Stimulated activated CD8-positive, alpha-beta memory T cell treated with anti-CD3 and anti-CD28 coated beads, Interleukin-2, amount 100 ng/mL, for 48 hours (primary cell): ENCODE results near the gene DLK1.

Experiments used
- DNase-seq, 2 donors: peaks; one replicate each; pipeline ENCODE4 v3.0.0-alpha.2; 2020; ENCODE audit warnings: low read depth in 2 of 2

The DLK1 gene

DNA sequence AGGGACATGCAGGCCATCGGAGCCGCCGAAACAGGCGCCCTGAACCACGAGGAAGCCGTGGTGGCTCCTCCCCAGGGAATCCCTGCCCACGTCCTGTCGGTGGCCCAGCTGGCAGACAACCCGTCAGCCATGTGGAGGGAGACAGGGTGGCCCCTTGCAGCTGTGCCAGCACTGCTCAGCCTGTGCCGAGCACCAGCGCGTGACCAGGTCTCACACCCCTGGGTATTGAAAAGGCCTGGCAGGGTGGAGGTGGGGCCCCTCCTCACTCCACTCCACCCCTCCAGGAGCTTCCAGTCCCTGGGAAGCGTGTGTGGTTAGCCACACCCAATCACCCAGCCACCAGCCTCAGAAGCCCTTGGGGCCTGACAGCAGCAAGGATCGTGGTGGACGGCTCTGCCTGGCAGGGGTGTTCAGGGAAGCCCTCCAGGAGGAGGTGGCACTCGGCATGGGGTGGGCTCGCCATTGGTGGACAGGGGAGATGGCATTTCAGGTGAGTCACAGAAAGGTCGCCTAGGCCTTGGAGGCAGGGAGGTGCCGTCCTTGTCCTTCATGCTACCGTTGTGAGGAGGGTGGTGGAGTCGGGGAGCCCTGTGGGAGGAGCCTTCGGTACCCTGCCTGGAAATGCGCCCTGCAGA, 12.3 kb upstream of the DLK1 start:
- no peak for DNase-seq

DNA sequence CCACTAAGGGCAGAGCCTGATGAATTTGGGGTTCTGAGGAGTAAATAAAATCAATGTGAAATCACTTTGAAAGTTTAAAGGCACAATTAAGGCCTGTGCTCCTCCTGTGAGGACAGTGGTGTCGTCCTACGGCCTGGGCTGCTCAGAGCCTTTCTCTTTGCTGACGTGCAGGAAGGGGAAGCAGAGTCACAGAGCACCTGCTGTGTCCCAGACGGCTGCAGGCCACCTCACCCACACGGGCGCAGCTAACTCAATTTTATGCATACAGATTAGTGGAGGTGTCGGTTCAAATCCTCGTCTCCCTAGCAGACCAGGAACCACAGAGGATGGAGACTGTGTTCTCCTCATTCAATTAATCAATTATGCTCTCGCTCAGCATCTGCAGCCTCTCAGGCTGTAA, 11.4 kb upstream of the DLK1 start:
- DNase-seq = no peak

DNA sequence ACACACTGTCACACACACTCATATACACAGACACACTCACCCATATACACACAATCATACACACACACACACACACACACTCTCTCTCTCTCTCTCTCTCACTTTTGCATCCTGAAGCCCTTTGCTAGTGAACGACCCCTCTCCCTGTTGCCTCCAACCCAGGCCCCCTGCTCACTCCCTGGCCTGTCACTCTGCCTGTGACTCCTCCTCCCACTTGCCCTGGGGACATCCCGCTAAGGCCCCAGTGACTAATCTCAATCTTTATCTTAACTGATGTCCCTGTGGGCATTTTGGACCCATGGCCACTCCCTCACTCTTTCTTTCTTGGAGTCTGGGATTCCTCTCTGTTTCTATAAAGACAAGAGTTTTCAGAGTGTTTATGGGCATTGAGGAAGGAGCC, 10.9 kb upstream of the DLK1 start:
- DNase-seq = no peak

DNA sequence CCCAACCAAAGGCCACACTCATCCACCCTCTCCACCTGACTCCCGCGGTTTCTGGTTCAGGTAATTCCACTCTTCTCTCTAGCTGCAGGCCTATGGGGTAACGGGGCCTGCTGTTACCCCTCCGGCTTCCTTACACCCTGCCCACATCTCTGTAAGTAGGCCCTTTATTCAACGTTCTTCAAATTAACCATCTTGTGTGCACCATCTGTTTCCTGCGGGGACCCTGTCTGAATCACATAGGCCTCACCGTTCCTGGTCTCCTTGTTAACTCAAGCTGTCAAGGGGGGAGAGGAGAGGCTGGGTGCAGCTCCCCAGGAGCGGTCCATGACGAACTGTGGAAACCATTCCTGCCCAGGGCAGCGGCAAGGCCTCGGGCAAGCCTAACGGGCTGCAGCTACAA, 9.3 kb upstream of the DLK1 start:
- no peak for DNase-seq

DNA sequence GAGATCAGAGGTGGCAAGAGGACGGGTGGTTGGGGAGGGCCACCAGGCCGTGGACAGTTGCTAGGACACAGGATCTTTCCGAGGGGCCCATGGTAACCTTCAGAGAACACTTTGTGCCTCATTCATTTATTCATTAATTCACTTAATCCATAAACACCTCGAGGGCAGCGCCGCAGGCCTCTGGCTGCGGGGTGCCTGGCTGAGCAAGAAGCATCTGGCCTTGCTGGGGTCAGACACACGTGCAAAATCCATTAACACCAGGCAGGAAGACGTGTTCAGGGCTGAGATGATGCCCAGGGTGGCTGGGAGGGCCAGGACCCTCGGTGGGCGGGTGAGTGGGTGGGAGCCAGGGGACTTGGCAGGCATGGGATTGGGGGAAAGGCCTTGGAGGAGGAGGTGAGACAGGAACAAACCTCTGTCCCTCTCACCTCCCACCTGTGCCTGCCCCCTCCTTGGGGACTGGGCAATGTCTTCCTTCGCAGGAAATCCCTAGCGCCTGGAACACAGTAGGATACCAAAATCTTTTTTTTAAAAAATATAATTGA, 6.6 kb upstream of the DLK1 start:
- DNase-seq = no peak

DNA sequence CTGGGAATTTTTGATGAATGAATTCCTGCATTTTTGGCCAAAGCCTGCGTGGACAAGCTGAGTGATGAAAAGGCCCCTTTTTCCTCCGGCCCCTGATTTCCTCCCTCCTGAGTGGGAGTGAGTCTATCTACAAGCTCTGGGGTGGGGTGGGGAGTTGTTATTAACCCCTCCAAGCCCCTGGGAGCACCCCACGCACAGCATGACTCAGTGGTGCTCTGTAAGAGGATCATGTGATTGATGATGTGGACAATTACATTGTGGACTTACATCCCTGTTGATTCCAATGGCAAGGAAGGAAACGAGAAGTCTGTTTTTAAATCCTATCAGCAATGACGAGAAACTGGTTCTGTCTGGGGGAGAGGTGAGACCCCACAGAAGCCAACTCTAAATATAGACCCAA, 5.1 kb upstream of the DLK1 start:
- DNase-seq = no peak

DNA sequence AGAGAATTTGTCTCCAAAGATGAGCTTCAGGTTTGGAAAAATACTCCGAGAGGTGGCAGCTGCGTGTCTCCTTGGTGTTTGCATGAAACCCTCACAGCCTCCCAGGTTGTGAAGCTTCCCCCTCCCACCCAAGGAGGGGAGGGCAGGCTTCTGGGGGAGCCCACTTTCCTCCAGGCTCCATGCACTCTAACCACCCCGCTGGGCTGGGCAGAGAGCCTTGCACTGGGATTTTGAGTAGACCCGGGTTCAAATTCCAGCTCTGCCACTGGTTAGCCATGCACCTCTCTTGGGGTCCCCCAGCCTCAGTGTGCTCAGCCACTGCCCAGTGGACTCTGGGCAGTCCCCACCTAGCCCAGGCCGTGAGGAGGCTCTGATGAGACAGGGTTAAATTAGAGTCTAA, 4.3 kb upstream of the DLK1 start:
- DNase-seq = no peak

DNA sequence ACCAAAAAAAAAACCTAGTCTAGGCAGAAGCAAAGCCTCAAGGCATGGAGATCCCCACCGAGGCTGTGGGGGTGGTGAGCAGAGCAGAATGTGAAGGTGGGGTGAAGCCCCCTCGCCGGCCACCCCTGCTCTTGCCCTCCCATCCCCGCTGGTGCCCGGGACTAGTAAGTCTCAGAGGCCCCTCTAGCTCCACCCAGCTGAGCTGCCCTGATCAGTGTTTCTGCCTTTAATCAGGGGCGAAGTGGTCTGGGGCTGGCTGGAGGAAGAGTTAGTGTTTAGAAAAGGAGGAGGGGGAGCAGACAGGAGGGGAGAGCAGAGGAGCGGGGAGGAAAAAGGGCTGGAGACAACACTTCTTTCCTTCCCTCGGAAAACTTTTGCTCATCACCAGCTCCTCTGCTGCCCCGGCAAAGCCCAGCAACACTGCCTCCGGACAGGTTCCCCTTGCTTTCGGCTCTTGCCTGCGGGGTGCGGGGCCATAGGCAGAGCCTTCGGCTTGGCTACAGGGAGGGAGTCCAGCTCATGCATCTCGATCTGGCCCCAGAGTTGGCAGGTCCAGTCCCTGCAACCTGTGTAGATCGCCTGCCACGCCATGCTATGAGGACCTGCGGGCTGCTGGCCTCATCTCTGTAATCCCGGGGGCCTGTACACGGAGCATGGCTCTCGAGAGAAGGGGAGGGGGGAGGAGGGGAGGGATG, 3.4 kb upstream of the DLK1 start:
- DNase-seq = no peak

DNA sequence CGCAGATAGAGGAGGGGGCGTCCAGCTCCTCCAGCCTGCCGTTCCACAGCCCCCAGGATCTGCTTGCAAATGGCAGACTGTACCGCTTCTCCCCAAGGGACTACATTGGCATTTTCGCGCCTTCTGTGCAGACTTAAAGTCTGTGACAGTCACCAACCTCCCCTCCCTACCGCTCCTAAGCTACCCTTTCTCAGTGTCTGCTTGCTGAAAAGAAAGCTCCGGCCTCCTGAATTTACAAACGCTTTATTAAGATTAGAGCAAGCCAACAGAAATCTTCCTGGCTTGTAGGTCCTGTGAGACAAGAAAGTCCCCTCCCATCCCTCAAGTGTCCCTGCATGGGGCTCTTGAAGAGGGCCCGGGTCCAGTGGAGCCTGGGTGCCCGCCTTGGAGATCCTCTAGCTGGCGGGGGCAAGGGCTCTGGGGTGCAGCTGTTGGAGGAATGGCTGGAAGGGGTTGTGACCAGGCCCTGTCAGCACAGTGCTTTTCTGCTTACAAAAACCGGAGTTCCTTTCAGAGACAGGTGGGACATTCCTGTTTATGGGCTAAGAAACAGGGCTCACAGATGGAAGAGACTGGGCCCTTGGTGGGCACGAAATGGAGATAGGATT, 2.8 kb upstream of the DLK1 start:
- no peak for DNase-seq

DNA sequence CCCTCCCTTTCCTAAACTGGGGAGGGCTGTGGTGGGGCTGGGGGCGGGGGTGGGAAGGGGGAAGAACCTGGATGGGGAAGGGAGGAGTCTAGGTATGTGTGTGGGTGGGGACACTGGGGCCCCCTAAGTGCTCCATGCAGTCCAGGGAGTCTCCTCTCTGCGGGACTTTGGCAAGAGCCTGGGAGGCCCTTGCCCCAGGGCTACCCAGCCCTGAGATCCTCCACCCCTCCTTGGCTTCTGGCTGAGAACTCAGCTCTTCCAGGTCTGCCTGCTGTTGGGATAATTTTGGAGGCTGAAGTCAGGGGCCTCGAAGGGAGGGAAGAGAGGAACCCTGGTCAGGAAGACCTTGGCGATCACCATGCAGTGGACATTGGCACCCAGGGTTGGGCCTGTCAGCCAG, 2.2 kb upstream of the DLK1 start:
- DNase-seq = no peak

DNA sequence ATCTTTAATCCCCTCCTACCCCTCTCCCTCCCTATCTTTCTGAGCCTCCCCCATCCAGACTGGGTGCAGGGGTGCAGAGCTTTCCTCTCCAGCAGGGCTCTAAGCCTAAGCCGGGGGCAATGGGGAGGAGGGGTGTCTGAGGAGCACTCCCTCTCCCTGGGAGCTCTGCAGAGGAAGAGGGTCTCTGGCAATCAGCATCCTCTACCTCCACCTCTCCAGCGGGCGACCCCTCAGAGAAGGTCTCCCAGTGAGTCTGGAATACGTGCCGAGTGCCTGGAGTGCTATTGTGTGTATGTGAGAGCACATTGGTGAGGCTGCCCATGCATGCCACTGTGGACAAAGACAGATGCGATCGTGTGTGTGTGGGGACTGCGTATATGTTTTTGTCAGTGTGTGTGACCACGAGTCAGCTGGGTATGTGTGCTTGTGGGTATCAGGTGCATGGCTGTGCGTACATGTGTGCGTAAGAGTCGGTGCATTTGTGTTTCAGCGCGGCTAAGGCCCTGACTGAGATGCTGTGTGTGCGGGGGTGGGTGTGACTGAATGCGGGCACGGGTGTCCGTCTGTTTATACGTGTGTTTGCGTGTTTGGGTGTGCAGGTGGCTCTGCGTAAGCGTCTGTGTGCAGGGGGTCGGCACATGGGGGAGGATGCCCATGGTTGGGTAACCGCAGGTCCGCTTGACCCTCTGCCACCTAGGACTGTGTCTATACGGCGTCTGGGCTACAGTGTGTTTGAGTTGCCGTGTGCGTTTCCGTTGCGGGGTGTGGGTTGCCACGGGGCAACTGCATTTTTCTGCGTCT, 905 bp upstream of the DLK1 start:
- DNase-seq = no peak

DNA sequence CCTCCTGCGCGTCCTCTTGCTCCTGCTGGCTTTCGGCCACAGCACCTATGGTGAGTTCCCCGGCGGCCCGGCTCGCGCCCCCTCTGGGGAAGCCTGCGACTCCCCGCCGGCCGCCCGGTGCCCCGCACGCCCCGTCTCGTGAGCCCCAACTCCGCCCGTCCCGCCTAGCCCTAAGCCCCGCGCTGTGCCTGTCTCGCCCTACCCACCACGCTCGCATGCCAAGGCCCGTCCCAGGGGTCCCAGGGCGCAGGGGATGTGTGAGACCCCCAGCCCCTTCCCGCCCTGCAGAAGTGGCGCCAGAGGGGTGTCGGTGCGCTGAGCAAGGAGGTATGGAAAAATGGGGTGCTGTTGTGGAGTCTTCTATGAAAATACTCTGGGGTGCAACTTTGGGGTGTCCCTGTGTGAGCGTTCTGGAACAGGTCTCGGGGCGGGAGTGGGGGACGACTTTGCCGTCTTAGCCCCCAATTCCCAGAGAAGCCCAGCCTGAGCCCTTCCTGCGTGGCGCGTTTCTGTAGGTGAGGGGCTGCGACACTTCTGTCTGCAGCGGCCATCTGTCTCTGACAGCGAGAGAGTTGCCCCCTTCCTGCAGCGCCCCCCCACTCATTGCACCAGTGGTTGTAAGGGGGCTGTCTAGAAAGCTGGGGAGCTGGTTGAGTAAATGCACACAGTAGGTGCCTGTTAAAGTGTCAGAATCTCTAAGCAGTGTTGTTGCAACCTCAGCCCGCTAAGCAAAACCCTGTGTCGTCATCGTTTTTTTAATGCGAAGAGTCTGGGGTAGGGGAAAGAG, 587 bp downstream of the DLK1 start:
- no peak for DNase-seq

DNA sequence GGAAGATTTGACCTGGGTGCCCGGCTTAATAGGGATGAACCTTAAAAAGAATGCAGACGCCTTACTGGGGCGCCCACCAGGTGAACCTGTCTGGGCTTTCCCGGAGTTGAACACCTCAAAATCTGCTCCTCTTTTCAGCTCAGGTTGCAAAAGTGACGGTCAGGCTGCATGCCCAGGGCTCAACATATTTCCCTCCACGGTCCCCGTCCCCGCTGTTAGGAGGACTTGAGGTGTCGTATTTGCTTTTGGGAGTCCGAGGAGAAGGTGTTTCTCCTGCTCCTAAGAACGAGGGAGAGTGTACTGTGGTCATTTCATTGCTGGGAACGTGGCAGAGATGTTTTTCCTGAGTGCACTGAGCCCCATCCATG, 1.2 kb downstream of the DLK1 start:
- DNase-seq = no peak

DNA sequence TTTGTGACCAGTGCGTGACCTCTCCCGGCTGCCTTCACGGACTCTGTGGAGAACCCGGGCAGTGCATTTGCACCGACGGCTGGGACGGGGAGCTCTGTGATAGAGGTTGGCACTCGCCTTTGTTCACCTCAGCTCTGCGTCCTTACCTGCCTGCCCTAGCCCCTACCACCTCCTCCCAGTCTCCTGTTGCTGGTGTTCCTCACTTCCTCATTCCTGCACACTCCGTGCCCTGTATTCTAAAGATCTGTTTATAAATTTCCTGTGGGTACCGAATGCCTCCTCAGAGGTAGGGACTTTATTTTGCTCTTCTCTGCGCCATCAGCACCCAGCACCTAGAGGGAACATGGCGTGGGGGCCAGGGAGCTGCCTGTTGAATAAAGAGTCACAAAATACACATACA, 2.3 kb downstream of the DLK1 start:
- DNase-seq = no peak

DNA sequence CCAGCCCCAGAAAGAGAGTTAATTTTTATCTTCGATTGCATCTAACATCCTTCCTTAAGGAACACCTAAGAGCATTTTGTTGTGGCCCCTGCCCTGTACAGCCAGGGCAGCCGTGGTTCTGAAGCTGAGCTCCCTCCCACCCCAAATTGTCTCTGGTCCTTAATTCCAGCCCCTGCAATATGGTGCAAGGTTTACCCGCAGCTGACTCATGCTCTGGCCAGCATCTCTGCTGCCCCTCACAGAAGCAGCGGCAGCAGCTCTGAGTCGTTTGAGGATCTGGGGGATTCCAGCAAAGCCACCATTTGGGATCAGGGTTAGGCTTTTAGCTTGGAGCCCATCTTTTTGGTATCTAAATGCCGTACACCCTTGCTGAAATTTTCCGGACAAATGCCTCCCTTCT, 3.3 kb downstream of the DLK1 start:
- no peak for DNase-seq

DNA sequence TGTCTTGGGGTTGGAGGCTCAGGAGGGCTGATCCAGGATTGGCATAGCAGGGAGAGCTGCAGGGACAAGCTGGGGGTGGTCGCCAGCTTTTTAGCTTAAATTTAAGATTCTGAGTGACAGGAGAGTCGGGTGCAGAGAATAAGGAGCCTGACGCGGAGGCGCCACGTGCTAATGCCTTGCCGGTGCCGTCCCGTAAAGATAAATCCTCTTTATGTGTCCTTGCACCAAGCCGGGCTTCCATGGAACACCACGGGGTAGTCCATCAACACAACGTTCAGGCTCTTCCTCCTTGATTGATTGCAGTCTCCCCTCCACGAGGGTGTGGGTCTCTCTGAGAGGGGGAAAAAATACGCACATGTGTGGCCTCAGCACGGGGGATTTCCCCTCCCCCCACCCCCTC, 3.9 kb downstream of the DLK1 start:
- DNase-seq = no peak

DNA sequence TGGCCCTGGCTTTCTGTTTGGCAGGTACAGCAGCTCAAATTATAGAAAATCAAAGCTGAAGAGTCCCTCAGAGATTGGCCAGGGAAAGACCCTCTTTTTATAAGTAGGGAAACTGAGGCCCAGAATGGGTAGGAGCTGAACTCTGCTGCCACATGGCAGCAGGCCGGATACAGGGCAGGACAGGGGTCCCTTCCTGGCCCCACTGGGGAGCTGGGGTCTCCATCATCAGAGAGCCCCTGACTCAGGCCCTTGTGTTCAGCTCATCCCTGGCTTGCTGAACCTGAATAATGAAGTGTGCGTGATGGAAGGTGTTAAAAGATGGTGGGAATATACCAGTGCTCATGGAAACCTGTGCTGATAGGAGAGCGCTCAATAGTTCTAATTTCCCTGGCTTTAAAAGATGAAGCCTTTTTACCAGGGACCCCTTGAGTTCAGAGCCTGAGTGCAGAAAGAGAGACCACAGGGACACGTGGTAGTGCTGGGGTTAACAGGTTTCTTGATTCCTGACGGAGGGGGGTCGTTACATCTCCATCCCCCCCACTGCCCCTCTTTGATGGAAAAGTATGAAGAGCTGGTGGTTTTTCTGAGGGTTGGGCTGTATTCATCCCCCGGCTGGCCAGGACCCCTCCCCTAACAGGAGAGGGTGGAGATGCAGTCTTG, 4.4 kb downstream of the DLK1 start:
- no peak for DNase-seq

DNA sequence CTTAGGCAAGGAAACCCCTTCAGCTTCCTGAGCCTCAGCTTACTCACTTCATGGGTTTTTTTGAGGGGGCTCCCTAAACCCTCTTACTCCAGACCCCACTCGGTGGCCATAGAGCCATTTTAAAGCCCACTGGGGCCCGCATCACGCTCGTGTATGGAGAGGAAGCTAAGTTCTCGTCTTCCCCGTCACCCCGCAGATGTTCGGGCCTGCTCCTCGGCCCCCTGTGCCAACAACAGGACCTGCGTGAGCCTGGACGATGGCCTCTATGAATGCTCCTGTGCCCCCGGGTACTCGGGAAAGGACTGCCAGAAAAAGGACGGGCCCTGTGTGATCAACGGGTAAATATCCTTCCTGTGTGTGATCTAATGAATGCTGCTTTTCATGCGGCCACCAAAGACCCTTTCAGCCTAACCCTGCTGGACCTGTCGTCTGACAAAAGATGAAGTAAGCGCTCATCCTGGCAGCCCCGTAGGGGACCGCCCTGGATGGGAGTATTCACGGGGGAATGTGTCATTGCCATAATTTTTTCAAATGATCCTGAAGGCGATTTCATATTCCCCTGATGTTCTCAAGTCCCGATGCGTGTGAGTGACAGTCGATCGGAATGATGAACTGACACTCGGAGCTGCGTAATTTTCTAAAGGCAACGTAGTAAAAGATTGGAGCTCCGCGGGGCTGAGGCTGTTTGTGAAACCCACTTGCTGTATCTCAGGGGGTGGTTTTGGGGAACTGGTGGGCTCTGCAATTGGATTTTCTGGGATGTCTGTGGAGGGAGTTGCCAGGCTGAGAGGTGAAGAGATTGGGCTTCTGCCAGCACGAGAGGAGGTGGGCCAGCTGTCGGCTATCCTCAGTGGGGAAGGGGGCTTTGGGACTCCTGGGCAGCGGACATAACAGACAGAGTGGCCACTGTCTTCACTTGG, 5.4 kb downstream of the DLK1 start:
- DNase-seq = no peak

DNA sequence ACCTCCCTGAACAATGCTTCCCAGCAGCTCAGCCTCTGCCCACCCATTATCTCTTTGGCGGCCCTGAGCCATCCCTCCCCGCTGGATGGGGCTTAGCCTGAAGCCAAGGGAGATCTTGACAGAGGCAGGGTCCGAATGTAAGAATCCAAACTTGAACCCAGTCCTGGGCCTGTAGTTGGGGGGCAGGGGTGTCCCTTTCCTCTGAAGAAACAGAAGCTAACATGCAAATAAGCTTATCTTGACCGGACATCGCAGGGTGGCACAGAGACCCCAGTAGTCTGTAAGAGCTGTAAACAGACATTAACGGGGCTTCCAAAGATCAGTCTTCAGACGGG, 6.0 kb downstream of the DLK1 start:
- no peak for DNase-seq

DNA sequence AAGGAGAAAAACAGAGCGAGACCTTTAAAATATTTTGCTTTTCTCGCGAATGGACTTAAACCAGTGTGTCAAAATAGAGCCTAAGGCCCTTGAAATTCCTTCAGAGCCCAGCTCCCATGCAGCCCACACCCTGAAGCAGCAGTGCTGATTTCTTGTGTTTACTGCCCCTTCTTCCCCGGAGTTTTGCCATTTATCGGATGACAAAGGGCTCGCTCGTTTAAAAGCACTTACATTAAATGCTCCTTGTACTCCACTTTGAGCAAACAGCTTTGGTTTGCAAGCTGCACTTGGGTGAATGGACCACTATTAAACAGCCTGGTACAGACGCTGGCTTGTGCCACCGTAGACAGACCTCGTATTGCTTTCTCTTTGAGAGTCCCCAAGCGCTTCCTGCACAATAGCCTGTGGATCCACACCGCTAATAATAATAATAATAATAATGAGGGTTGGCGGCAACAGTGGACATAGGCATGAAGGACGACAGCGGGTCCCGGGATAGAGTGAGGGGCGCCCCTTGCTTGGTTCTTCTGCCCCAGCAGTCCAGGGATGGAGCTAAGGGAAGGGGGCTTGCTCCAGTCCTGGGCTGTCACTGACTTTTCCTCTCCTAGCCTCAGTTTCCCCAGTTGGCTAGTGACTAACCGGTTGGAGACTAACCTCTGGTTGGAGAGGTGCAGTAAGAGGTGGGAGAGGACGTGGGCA, 6.6 kb downstream of the DLK1 start:
- no peak for DNase-seq
